Upper lobe of left lung (tissue), 4 donors: ENCODE results near the gene CSK.

Experiments used
- EP300 ChIP-seq, 4 donors: sonication (generic); formaldehyde crosslinking; IDR thresholded peaks; one replicate each; pipeline ENCODE4 v1.5.1; 2017; ENCODE audit warnings: antibody characterized with exemption in 4 of 4, control low read depth in 2 of 4
- POLR2A ChIP-seq, 4 donors: fragments of 450-650 bp; IDR thresholded peaks; one replicate each; pipeline ENCODE4 v1.5.1; 2016 to 2017; ENCODE audit warnings: antibody characterized with exemption in 4 of 4, mild to moderate bottlenecking in 2 of 4
- TF ChIP-seq, protein P1 (sequence below), 6 experiments: fragments of 450-650 bp in 4 of 6; fragments of 200-600 bp in 2 of 6; sonication (generic) in 2 of 6; IDR thresholded peaks; one replicate each; pipeline ENCODE4 v1.5.1; 2016 to 2019; ENCODE audit warnings: antibody characterized with exemption in 6 of 6

DNA sequence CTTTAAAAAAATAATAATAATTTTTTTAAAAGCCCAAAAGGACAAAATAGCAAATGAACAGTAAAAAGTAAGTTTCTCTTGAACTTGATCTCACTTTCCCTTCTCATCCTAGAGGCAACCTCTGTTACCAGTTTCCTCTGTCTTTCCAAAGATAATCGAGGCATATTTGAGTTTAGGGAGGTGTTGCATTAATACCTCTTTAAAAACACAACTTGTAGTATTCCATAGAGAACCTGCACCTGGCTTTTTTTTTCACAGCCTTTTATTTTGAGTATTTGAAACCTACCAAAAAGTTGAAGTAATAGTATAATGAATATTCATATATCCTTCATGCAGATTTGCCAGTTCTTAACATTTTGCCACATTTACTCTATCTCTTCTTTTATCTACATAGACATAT lies 9.1 kb downstream of the CSK start:
- TF ChIP-seq, protein P1, sequence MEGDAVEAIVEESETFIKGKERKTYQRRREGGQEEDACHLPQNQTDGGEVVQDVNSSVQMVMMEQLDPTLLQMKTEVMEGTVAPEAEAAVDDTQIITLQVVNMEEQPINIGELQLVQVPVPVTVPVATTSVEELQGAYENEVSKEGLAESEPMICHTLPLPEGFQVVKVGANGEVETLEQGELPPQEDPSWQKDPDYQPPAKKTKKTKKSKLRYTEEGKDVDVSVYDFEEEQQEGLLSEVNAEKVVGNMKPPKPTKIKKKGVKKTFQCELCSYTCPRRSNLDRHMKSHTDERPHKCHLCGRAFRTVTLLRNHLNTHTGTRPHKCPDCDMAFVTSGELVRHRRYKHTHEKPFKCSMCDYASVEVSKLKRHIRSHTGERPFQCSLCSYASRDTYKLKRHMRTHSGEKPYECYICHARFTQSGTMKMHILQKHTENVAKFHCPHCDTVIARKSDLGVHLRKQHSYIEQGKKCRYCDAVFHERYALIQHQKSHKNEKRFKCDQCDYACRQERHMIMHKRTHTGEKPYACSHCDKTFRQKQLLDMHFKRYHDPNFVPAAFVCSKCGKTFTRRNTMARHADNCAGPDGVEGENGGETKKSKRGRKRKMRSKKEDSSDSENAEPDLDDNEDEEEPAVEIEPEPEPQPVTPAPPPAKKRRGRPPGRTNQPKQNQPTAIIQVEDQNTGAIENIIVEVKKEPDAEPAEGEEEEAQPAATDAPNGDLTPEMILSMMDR (IDR thresholded peaks at IDR 0.05): no peak
- TF ChIP-seq EP300 (IDR thresholded peaks at IDR 0.05) (no peak), POLR2A (IDR thresholded peaks at IDR 0.05) (no peak)
